Stimulated activated CD4-positive, alpha-beta T cell treated with anti-CD3 and anti-CD28 coated beads, TNF-alpha, amount 100 ng/mL, for 4 hours (primary cell): ENCODE data around the gene MAPK8.
"Not testable (repeated sequence)": the region's sequence is repeated elsewhere in the genome, so short reads cannot be mapped to it uniquely, and the experiment has no call there.

ENCODE experiments used
- DNase-seq, 3 experiments: peaks; one replicate each; pipeline ENCODE4 v3.0.0-alpha.2; 2020; ENCODE audit warnings: low read depth in 3 of 3

The MAPK8 gene

DNA sequence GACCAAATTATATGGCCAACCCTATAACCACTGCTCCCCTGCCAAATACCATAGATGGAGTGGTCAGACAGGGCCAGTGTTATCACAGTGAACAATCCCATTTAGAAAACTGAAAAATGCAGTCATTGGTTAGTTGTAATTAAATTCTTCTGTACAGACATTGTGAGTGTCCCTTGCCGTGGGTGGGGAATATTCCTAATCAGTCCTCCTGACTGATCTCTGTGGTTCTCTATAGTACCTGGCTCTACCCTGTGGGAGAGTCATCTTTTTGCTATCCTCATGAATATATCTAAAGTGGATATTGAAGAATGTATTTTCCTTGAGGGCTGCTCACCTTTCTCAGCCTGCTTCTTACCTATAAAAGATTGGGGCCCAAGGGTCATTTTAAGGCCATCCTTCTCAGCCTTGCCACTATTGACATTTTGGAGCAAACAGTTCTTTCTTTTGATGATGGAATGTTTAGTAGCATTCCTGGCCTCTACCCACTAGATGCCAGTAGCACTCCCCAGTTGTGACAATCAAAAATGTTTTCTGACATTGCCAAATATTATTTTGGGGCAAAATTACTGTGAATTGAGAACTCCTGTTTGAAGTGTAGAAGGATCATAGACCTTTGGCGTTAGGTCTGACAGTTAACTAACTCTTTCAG, 110.2 kb downstream of the MAPK8 start:
- DNase-seq, result no peak

DNA sequence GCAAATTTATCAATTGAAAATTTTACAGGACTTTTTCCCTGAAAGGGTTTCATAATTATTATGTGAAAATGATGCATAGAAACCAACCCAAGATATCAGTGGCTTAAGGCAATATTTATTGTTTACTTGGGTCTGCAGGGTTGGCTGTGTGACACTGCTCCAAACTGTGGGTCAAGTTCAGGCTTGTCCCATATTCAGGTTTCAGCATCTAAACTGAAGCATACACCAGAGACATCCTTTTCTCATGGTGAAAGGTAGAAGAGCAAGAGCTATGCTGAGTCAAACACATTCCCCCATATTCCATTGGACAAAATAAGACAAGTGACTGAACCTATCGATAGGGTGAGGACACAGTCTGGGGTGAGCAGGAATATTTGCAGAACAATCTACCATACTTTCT, 110.9 kb downstream of the MAPK8 start:
- no peak for DNase-seq

DNA sequence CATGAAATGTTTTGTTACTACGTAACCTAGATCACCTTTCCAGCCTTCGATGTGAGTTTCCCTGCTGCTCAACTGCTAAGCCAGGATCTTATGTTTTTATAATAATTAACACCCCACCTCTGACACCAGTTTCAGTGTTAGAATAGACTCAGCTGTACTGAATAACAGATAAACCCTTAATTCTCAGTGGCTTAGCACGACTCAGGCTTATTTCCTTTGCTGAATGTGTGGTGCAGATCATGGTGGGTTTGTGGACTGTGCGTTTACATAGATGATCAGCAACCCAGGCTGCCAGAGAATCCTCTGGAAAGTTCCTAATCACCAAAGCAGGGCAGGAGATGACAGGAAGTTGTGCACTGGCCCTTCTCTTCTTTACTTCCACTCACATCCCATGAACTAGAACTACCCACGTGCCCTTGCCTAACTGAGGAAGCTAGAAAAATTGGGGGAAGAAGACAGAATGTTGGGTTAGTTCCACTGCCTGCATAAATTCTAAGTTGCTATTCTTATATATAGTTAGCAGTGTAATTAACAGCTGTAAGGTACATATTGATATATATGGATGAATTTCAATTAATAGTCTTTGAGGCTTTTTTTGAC, 111.8 kb downstream of the MAPK8 start:
- DNase-seq, result no peak

DNA sequence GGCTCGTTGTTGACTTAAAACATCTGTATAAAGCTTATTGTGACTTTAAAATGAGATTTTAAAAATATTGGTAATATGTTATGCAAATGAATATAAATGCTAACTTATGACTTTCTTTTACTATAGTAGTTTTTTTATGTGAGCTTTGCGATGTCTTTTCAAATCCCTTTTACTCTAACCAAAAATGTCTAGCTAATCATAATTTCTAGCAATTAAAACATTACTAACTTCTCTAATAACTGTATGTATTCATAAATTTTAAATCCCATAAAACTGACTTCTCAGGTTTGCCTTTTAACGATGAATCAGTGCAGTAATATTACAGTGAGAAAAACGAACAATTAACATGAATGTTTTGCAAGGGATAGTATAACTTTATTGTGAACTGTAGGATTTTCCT, 113.2 kb downstream of the MAPK8 start:
- DNase-seq, result no peak

DNA sequence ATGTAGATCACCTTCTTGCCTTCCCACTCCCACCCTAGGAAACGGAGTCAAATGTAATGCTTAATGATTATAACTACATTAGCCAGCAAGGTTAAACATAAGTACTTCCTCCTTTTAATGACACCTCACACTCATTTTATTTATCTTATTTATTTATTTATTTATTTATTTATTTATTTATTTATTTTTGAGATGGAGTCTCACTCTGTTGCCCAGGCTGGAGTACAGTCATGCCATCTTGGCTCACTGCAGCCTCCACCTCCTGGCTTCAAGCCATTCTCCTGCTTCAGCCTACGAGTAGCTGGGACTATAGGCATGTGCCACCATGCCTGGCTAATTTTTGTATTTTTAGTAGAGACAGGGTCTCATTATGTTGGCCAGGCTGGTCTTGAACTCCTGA, 115.4 kb downstream of the MAPK8 start:
- DNase-seq, result not testable (repeated sequence)

DNA sequence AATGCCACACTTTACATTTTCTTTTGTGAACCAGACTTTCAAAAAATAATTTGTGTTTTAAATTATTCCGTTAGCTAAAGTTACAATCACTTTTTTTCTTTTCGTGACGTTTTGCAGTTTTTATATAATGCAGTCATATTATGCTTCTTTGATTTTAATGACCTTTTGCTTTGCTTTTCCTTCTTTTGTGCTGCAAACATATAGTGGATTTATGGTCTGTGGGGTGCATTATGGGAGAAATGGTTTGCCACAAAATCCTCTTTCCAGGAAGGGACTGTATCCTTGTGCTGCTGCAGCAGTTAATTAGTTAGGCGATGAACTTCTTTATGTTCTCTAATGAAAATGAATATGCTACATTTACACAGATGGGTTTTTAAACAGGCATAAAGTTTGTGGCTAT, 117.4 kb downstream of the MAPK8 start:
- DNase-seq, result no peak

DNA sequence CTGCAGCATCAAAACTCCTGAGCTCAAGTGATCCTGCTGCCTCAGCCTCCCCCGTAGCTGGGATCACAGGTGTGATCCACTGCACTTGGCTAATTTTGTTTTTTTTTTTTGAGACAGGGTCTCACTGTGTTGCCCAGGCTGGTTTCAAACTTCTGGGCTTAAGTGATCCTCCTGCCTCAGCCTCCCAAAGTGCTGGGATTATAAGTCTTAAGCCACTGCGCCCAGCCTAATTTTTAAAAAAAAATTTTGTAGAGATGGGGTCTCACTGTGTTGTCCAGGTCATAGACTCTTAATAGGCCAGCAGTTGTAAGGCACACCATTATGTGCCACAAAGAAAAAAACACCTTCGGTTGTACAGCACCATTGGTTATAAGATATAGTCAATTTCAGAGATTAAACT, 122.4 kb downstream of the MAPK8 start:
- DNase-seq, result no peak

- no peak for DNase-seq
Measured at GRCh38 chr10:48429309-48429708, 122.8 kb downstream of the MAPK8 start.

DNA sequence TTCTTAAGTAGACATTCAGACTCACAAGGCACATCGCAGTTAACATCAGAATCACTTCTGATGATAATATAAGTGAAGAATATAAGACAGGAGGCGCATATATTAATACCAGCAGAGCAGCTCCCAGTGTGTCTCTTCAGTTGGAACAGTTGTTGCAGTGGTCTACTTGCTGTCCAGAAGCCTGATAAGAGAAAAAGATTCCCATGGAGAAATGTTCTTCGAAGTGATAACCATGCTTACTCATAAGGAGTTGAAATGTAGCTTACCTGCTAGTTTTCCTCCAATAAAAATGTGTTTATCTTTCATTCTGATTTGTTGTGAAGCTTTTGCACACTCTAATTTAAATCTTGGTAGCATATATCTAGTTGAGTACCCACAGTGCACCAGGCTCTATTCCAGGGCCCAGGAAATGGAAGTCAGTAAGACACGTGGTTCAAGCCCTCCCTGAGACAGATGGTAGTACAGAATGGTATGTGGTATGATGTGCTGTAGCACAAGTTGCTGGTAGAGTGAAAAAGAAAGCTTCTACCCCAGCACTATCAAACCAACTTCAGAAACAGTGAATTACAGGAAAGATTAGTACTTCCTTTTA, 124.0 kb downstream of the MAPK8 start:
- no peak for DNase-seq

DNA sequence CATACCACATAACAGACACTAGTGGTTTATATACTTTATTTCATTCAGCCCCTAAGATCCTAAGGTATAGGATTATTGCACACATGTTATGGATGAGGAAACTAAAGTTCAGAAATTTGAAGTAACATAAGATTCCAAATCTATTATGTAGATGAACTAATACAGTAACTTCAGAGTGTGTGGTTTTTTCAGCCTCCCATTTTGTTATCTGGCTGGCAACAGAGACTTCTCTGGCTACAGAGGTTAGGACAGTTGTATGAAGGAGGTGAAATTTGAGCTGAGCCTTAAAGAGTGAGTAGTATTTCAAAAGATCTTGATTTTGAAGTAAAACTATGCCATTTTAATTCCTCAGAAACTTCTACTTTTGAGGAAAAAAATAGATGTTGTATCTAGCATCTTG, 125.4 kb downstream of the MAPK8 start:
- DNase-seq, result no peak

DNA sequence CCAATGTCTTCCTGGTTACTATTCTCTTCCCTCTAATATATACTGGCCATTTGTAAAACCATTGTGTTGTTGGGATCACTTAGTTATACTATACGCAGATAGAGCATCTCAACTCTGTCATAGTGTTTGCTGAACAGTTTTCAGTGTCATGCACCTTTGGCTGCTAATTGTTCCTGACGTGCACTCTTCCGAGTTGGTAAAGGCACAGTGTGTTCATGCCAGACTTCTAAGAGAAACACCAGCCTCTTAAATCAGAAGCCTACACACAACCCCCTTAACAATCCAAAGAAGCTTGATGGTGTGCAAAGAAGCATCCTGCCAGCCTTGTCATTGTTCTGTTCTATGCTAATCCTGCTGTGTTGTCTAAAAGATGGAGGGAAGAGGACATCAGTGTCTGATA, 131.1 kb downstream of the MAPK8 start:
- no peak for DNase-seq

DNA sequence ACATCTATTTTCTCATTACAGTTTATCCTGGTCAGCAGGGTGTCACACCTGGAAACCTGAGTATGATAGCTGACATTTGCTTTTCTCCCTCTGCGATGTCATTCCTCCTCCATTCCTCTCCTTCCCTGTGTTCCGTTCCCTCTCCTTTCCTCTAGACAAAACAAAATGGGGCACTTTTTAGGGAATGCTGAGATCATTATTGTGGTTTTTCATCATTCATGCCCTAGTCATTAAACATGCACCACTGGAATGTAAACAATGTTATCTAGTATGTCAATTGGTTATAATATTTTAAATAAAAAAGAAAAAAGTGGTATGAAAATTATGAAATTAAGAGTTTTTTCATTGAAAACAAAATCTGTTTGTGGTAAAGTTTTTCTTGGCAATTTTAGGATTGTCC, 132.6 kb downstream of the MAPK8 start:
- DNase-seq, result no peak

DNA sequence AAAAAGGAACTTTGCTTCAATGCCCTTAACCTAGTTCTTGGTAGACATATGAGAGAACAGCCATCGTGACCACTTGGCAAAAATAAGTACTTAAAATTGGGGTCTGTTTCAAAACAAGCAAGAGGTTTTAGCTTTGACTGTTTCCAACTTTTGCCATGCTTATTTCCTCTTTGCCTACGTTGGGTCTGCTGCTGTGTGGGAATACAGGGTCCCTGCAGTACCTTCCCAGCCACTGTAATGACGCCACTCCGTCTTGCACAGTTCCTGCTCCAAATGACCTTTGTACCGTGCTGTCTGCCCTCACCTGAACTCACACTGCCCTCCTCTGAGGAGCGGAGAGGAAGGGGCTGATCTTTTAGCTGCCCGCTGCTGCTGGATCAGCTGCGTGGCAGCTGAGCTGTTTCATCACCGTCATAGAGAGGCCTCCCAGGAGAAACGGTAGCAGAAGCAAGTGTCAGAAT, 133.1 kb downstream of the MAPK8 start:
- no peak for DNase-seq

DNA sequence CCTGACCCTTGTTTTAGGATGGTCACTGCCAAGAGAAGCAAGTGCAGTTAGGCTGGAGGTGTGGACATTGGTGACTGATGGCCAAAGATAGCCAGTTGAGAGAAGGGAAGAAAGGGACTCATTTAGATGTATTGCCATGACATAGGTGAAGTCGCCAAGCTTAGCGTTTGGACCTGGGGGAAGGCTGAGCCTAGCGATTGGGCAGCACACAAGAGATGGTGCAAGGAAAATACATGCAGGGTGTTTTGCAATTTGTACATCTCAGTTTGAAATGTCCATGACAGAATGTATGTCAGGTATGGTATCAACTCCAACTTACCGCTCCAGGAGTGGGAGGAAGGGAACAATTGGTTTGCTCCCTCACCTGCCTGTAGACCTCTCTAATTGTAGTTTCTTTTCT, 134.3 kb downstream of the MAPK8 start:
- DNase-seq, result no peak

- no peak for DNase-seq
Measured at GRCh38 chr10:48442090-48442808, 135.8 kb downstream of the MAPK8 start.

- no peak for DNase-seq
Measured at GRCh38 chr10:48442809-48443177, 136.3 kb downstream of the MAPK8 start.

- DNase-seq, result no peak
Measured at GRCh38 chr10:48444266-48444665, 137.8 kb downstream of the MAPK8 start.

DNA sequence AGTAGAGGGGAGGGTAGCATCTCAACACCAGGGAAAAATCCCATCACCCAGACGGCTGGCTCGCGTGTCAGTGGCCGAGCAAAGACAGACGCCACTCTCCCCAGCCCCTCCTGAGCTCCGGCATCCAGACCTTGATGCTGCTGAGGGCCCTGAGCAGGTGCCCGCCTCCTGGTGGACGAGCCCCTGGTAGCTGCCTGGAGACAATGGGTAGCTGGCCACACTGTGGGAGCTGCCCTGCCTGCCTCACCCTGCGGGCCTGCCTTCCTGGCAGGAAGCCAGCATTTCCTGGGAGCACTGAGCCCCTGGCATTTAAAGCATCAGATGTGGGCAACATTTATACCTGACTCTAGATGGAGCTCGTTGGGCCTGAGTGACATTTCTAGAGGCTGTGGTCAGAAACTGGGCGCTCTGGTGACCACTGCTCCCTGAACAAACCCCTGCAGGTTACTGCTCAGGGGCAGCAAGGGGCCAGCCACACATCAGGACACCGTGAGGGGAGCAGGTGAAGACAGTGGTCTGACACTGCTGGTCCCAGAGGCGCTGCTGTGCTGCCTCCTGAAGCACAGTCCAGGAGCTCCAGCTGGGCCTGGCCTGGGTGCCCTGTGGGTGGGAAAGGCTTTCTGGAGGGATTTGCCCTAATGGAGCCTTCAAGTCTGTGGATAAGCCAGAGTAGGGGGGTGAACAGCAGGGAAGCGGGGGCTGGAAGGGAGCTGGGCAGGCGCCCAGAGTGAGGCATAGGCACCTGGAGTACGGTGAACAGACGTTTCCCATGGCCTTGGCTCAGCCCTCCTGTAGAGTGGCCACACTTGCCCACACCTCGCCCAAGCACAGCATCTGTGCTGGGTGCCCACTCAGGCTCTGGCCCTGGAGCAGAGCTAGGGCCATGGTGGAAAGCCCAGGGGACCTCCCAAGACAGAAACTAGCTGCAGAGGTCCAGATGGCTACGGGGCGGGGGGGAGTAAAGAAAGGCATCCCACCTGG, 138.7 kb downstream of the MAPK8 start:
- no peak for DNase-seq

GRCh38 chr10:48445932-48446331, 139.5 kb downstream of the MAPK8 start:
- DNase-seq, result no peak

DNA sequence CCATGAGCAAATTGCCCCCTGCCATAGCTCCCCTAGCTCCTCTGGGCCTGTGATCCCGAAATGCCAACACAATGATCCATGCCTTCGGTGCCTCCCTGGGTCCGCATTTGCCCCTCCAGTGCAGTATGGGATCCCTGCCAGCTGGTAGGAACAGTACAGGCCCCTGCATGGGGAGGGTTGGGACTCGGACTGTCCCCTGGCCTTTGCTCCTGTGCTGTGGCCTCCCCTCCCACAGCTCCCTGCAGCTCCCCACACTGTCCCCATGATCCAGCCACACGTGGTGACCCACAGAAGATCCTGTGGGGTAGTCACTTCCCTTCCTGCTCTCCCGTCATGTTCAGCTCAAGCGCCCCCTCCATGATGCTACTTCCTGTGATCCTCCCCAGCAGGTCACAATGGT, 140.3 kb downstream of the MAPK8 start:
- DNase-seq, result no peak

GRCh38 chr10:48447356-48448215, 141.1 kb downstream of the MAPK8 start:
- DNase-seq, result no peak
